Neural crest cell (in vitro differentiated cells): ENCODE measurements around the gene DDX4. TPM values are rescaled to one million over a fixed set of nuclear protein-coding genes. Genes with fewer than 3 reads are reported as not detected.
"Not testable (repeated sequence)": the region's sequence is repeated elsewhere in the genome, so short reads cannot be mapped to it uniquely, and the experiment has no call there.

Experiments used
- DNase-seq: peaks from one replicate; pipeline ENCODE4 v3.0.0; 2021; ENCODE audit warnings: low read depth, mixed read lengths, low spot score
- H3K27ac Mint-ChIP-seq: one replicate; pipeline ENCODE4 v1.8.0; 2021; ENCODE audit warnings: mild to moderate bottlenecking, mixed read lengths; ENCODE audit not compliant: unreplicated experiment
- H3K27me3 Mint-ChIP-seq: 2 replicates; pipeline ENCODE4 v1.8.0; 2021; ENCODE audit warnings: low read depth, mild to moderate bottlenecking, mixed read lengths
- H3K36me3 Mint-ChIP-seq: 2 replicates; pipeline ENCODE4 v1.8.0; 2021; ENCODE audit warnings: low read depth, mild to moderate bottlenecking, mixed read lengths
- H3K4me1 Mint-ChIP-seq: 2 replicates; pipeline ENCODE4 v1.8.0; 2021; ENCODE audit warnings: mixed read lengths
- H3K4me3 Mint-ChIP-seq: one replicate; pipeline ENCODE4 v1.8.0; 2021; ENCODE audit warnings: mild to moderate bottlenecking, mixed read lengths
- H3K9me3 Mint-ChIP-seq: 2 replicates; pipeline ENCODE4 v1.8.0; 2021; ENCODE audit warnings: mixed read lengths
- total RNA-seq: library from RNA; stranded (reverse); gene quantifications from 2 replicates; pipeline ENCODE4 v1.2.1, GENCODE V29; 2021
- TF ChIP-seq, protein P1 (sequence below): fragments of 200-600 bp; sonication (generic); conservative IDR thresholded peaks from 2 replicates; pipeline ENCODE4 v1.5.0; 2021; ENCODE audit warnings: antibody characterized with exemption, mild to moderate bottlenecking

Gene DDX4
- total RNA-seq, 1 donor from 2014 or later, result not detected

DNA sequence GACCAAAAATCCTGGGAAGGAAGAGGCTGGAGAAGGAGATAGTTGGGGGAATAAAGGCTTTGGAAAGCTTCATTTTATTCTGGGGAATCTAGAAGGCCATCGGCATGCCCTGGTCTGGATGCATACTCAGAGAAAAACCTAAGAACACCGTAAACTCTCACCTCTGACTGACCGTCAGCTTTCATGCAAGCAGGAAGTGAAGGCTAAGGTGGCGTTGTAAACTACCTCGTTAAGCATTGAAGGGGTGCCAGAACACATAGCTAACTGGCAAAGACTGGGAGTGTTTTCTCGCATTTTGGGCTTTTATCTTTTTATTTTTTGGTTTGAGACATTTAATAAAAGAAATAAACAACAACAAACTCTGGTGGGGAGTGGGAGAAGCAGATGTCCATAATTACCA is 23.1 kb upstream of the DDX4 start:
- Mint-ChIP-seq H3K4me3 (no peak overlapping the region), H3K4me1 (peaks cover 16% of the 10 kb centered on the region), H3K27ac (no peak overlapping the region), H3K27me3 (no peaks in the 10 kb centered on the region), H3K36me3 (peaks cover 6% of the 10 kb centered on the region), H3K9me3 (peaks cover 8% of the 10 kb centered on the region)
- DNase-seq, result no peak
- TF ChIP-seq, protein P1, sequence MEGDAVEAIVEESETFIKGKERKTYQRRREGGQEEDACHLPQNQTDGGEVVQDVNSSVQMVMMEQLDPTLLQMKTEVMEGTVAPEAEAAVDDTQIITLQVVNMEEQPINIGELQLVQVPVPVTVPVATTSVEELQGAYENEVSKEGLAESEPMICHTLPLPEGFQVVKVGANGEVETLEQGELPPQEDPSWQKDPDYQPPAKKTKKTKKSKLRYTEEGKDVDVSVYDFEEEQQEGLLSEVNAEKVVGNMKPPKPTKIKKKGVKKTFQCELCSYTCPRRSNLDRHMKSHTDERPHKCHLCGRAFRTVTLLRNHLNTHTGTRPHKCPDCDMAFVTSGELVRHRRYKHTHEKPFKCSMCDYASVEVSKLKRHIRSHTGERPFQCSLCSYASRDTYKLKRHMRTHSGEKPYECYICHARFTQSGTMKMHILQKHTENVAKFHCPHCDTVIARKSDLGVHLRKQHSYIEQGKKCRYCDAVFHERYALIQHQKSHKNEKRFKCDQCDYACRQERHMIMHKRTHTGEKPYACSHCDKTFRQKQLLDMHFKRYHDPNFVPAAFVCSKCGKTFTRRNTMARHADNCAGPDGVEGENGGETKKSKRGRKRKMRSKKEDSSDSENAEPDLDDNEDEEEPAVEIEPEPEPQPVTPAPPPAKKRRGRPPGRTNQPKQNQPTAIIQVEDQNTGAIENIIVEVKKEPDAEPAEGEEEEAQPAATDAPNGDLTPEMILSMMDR, result no peak

DNA sequence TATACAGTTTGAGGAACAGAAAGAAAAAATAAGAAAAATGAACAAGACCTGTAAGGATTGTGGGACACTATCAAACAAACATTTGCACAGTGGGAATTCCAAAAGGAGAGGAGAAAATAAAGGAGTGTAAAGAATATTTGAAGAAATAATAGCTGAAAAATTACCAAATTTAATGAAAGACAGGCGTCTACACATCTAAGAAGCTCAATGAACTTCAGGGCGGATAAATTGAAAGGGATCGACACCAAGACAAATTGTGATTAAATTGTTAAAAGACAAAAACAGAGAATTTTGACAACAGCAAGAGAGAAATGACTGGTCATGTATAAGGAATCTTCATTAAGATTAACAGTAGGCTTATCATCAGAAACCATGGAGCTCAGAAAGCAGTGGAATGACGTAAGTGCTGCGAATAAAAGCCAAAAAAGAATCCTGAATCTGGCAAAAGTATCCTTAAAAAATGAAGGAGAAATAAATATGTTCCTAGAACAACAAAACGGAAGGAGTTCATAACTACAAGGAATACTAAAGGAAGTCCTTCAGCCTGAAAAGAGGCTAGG is 22.3 kb upstream of the DDX4 start:
- peaks cover 8% of the 10 kb centered on the region for H3K9me3 Mint-ChIP-seq
- peaks cover 16% of the 10 kb centered on the region for H3K4me1 Mint-ChIP-seq
- peaks cover 6% of the 10 kb centered on the region for H3K36me3 Mint-ChIP-seq

DNA sequence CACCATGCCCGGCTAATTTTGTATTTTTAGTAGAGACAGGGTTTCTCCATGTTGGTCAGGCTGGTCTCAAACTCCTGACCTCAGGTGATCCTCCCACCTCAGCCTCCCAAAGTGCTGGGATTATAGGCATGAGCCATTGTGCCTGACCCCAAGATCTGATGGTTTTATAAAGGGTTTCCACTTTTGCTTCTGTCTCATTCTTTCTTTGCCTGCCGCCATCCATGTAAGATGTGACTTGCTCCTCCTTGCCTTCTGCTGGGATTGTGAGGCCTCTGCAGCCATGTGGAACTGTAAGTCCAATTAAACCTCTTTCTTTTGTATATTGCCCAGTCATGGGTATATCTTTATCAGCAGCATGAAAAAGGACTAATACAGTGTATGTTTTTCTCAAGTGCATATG is 18.8 kb upstream of the DDX4 start:
- not testable (repeated sequence) for H3K27ac Mint-ChIP-seq, H3K27me3 Mint-ChIP-seq, H3K9me3 Mint-ChIP-seq, H3K4me1 Mint-ChIP-seq, DNase-seq, H3K4me3 Mint-ChIP-seq, H3K36me3 Mint-ChIP-seq

More for the DNA sequence above, 22.3 kb upstream of the DDX4 start:
- no peak overlapping the region for H3K4me3 Mint-ChIP-seq
- H3K27ac Mint-ChIP-seq, result no peak overlapping the region
- no peak for DNase-seq
- TF ChIP-seq, protein P1, result no peak
- H3K27me3 Mint-ChIP-seq, result no peaks in the 10 kb centered on the region

DNA sequence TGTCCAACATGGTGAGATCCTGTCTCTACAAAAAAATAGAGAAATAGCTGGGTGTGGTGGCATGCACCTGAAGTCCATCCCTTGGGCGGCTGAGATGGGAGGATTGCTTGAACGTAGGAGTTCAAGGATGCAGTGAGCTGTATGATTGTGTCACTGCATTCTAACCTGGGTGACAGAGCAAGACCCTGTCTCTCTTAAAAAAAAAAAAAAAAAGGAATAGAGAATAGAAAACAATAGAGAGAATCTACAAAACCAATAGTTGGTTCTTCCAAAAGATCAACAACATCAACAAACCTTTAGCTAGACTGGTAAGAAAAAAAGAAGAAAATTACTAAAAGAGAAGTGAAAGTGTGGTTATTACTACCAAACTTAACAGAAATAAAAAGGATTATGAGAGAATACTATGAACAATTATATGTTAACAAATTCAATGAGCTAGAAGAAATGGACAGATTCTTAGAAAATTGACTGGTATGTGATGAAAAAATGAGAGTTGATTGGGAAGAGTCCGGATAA is 17.6 kb upstream of the DDX4 start:
- TF ChIP-seq, protein P1, result no peak
- Mint-ChIP-seq H3K4me3 (no peak overlapping the region), H3K4me1 (no peaks in the 10 kb centered on the region), H3K27ac (no peak overlapping the region), H3K36me3 (peaks cover 6% of the 10 kb centered on the region), H3K27me3 (no peaks in the 10 kb centered on the region), H3K9me3 (peaks cover 10% of the 10 kb centered on the region)
- no peak for DNase-seq

DNA sequence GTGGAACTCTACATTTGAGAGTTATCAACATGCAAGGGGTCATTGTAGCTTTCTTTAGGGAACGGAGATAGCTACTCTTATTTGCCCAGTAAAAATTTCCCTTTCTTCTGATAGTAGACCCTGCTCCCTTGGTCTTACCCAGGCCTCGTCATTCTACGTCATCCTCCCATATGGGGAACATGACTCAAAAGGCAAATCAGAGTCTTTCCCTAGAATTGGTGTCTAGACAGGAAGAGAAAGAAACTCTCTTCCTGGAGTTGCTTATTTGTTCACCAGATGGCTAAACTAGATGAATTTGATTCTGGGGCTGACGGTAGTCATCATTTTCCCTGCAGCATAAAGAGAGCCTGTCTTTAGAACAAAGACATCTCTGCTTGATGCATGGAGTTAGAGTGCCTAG is 13.6 kb upstream of the DDX4 start:
- no peak overlapping the region for H3K27ac Mint-ChIP-seq

DNA sequence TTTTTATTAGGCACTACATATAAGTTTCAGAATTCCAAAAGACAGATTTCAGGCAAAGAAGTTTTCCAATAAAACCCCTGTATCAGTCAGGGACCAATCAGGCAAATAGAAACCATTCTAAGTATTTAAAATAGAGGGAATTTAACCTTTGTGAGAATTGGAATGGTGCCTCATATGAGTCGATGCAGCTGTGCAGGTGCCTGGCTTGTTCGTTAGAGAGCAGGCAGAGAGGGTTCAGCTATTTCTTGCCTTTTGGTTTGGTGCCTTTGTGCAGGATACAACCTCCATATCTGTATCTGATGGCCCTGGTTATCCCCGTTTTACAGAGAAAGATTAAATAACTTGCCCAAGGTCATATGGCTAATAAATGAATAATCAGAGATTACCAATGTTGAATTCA is 6.0 kb upstream of the DDX4 start:
- Mint-ChIP-seq H3K36me3 (no peaks in the 10 kb centered on the region), H3K4me1 (no peaks in the 10 kb centered on the region), H3K9me3 (no peaks in the 10 kb centered on the region), H3K27ac (no peak overlapping the region), H3K27me3 (no peaks in the 10 kb centered on the region), H3K4me3 (no peak overlapping the region)
- no peak for DNase-seq
- TF ChIP-seq, protein P1, result no peak

More for the DNA sequence above, 13.6 kb upstream of the DDX4 start:
- H3K4me1 Mint-ChIP-seq, result no peaks in the 10 kb centered on the region
- H3K4me3 Mint-ChIP-seq, result no peak overlapping the region
- DNase-seq, result no peak
- TF ChIP-seq, protein P1, result no peak
- no peaks in the 10 kb centered on the region for H3K36me3 Mint-ChIP-seq
- H3K27me3 Mint-ChIP-seq, result no peaks in the 10 kb centered on the region
- H3K9me3 Mint-ChIP-seq, result peaks cover 3% of the 10 kb centered on the region
